OCI-LY7 (cell line): ENCODE results near the gene ADAMTS17.

Source experiments
- CTCF ChIP-seq: fragments of 200-600 bp; sonication (generic); conservative IDR thresholded peaks from 2 replicates; pipeline ENCODE4 v1.5.1; 2014; ENCODE audit warnings: mild to moderate bottlenecking, antibody characterized with exemption, low read length, moderate library complexity, mixed read lengths
- EZH2phosphoT487 ChIP-seq: fragments of 200-600 bp; sonication (generic); IDR thresholded peaks from 2 replicates; pipeline ENCODE4 v1.6.1; 2018; ENCODE audit warnings: low read depth, borderline replicate concordance, mild to moderate bottlenecking, mixed run types, antibody characterized with exemption, low read length, moderate library complexity, mixed read lengths

GRCh38 chr15:100108346-100108745 lies 233.4 kb downstream of the ADAMTS17 start:
- TF ChIP-seq CTCF (no peak), EZH2phosphoT487 (no peak)
